ENCODE results near the gene HM13. TPM values are rescaled to one million over a fixed set of nuclear protein-coding genes. Genes with fewer than 3 reads are reported as not detected.

The HM13 gene
- total and polyA plus RNA-seq, 2 of the 13 experiments (the other 11 are each of a cell fraction or from before 2014, with no cell fraction given), result 118 to 243 TPM

DNA sequence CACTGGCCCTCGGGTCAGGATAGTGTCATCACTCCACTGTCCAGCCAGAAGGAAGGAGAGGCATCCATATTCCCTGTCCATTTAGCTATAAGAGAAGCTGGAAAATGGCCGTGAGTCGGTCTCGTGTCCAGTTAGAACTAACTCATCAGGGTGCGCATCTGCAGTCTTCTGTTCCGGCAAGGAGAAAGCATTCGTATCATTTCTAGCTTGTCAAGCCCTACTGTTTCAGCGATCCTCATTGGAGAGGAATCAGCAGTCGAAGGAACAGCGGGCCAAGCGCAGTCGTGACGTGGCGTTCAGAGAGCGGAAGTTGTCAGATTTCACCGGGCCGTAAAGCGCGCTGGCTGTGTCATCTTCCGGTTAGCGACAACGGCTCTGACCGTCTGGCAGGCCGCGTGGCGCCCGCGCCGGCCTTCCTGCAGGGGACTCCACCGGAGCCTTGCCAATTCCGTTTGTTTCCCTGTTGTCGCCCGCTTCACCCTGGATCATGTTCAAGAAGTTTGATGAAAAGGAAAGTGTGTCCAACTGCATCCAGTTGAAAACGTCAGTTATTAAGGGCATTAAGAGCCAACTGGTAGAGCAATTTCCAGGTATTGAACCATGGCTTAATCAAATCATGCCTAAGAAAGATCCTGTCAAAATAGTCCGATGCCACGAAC lies 32.9 kb downstream of the HM13 start (continued):
- TF ChIP-seq ZNF20 (CRISPR knock-in tag; IDR thresholded peaks at IDR 0.05), result no peak
- TF ChIP-seq YY1 (IDR thresholded peaks at IDR 0.05; ENCODE audit: insufficient read depth, insufficient replicate concordance, low read depth, low read length), result peak; percentile 85
- TF ChIP-seq, protein P1, sequence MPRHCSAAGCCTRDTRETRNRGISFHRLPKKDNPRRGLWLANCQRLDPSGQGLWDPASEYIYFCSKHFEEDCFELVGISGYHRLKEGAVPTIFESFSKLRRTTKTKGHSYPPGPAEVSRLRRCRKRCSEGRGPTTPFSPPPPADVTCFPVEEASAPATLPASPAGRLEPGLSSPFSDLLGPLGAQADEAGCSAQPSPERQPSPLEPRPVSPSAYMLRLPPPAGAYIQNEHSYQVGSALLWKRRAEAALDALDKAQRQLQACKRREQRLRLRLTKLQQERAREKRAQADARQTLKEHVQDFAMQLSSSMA (CRISPR knock-in tag; IDR thresholded peaks at IDR 0.05), result peak; percentile 89; the same call in 1 of the 2 replicates
- TF ChIP-seq BCL6 (CRISPR knock-in tag; IDR thresholded peaks at IDR 0.05), result no peak
- TF ChIP-seq ZNF577 (CRISPR knock-in tag; IDR thresholded peaks at IDR 0.05; ENCODE audit: borderline replicate concordance, low read depth), result no peak
- TF ChIP-seq CCAR2 (optimal IDR thresholded peaks at IDR 0.05; ENCODE audit: low read depth, low read length), result no peak
- TF ChIP-seq, protein P2, sequence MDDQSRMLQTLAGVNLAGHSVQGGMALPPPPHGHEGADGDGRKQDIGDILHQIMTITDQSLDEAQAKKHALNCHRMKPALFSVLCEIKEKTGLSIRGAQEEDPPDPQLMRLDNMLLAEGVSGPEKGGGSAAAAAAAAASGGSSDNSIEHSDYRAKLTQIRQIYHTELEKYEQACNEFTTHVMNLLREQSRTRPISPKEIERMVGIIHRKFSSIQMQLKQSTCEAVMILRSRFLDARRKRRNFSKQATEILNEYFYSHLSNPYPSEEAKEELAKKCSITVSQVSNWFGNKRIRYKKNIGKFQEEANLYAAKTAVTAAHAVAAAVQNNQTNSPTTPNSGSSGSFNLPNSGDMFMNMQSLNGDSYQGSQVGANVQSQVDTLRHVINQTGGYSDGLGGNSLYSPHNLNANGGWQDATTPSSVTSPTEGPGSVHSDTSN (CRISPR knock-in tag; IDR thresholded peaks at IDR 0.05; ENCODE audit: borderline replicate concordance), result no peak
- TF ChIP-seq, protein P3, sequence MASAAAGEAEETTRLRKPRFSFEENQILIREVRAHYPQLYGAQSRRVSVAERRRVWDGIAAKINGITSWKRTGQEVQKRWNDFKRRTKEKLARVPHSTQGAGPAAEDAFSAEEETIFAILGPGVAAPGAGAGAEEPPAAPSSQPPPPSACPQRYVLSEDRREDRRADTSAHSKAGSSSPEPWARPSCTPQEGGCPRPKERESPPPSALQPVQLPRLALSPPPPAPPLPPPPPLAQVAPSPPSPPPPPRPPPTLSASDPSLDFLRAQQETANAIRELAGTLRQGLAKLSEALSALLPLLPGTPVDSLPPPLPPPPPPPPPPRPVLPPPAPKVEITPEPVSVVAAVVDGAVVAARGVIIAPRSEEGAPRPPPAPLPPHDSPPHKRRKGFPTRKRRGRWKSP (CRISPR knock-in tag; IDR thresholded peaks at IDR 0.05), result peak; percentile 70; the same call in 1 of the 2 replicates
- TF ChIP-seq SRSF1 (optimal IDR thresholded peaks at IDR 0.05; ENCODE audit: low read depth, low read length), result peak; percentile 59
- TF ChIP-seq, protein P4, sequence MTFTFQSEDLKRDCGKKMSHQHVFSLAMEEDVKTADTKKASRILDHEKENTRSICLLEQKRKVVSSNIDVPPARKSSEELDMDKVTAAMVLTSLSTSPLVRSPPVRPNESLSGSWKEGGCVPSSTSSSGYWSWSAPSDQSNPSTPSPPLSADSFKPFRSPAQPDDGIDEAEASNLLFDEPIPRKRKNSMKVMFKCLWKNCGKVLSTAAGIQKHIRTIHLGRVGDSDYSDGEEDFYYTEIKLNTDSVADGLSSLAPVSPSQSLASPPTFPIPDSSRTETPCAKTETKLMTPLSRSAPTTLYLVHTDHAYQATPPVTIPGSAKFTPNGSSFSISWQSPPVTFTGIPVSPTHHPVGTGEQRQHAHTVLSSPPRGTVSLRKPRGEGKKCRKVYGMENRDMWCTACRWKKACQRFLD (CRISPR knock-in tag; IDR thresholded peaks at IDR 0.05; ENCODE audit: borderline replicate concordance), result peak; percentile 56; the same call in 1 of the 2 replicates
- peak; percentile 40 for TF ChIP-seq XRCC5 (optimal IDR thresholded peaks at IDR 0.05; ENCODE audit: low read length)
- TF ChIP-seq MEIS1 (CRISPR knock-in tag; IDR thresholded peaks at IDR 0.05; ENCODE audit: borderline replicate concordance), result peak; percentile 77; the same call in 1 of the 2 replicates
- TF ChIP-seq CENPX (CRISPR knock-in tag; IDR thresholded peaks at IDR 0.05), result no peak
- TF ChIP-seq NCOA5 (CRISPR knock-in tag; IDR thresholded peaks at IDR 0.05), result no peak
- no peak for TF ChIP-seq SRSF9 (IDR thresholded peaks at IDR 0.05; ENCODE audit: borderline replicate concordance, insufficient read depth, low read depth, low read length, poor library complexity, severe bottlenecking)
- TF ChIP-seq, protein P5, sequence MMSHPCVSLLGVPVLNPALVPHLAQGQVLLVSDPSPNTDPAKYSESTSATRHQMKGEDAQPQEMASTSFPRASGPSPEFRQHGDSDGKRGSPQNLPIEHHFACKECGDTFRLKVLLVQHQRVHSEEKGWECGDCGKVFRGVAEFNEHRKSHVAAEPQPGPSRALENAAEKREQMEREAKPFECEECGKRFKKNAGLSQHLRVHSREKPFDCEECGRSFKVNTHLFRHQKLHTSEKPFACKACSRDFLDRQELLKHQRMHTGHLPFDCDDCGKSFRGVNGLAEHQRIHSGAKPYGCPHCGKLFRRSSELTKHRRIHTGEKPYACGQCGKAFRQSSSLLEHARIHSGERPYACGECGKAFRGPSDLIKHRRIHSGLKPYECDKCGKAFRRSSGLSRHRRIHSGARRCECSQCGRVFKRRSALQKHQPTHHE (CRISPR knock-in tag; IDR thresholded peaks at IDR 0.05; ENCODE audit: borderline replicate concordance), result no peak
- no peak for TF ChIP-seq PRPF4 (IDR thresholded peaks at IDR 0.05; ENCODE audit: low read depth, low read length, poor library complexity, severe bottlenecking)
- 0 out of 2 replicates have a peak, but pooled peaks have one; percentile 43 for TF ChIP-seq NAIF1 (CRISPR knock-in tag; IDR thresholded peaks at IDR 0.05; ENCODE audit: borderline replicate concordance)
- no peak for TF ChIP-seq SIX1 (CRISPR knock-in tag; IDR thresholded peaks at IDR 0.05; ENCODE audit: borderline replicate concordance)

All from HepG2 (cell line).